C4-2B (cell line): ENCODE results near the gene ARL6IP6.

Source experiments
- CTCF ChIP-seq: fragments of 450-650 bp; conservative IDR thresholded peaks from 2 replicates; pipeline ENCODE4 v1.5.1; 2017; ENCODE audit warnings: mild to moderate bottlenecking
- ZFX ChIP-seq: fragments of 450-650 bp; IDR thresholded peaks from 2 replicates; pipeline ENCODE4 v1.6.1; 2017

GRCh38 chr2:152738438-152738837 is 20.0 kb downstream of the ARL6IP6 start:
- TF ChIP-seq CTCF: no peak
- no peak for TF ChIP-seq ZFX
